Keratinocyte (primary cell): ENCODE data around the gene TFF1.

Experiments used
- CTCF ChIP-seq, 3 experiments: IDR thresholded peaks in 1 of 3; conservative IDR thresholded peaks in 1 of 3; optimal IDR thresholded peaks in 1 of 3; 2 replicates in 2 of 3; 3 replicates in 1 of 3; pipeline versions ENCODE3 to v1.5.1; 2011; ENCODE audit warnings: low read length in 3 of 3, mild to moderate bottlenecking in 3 of 3, moderate library complexity in 2 of 3, control low read depth in 1 of 3, inconsistent platforms in 1 of 3; ENCODE audit not compliant: insufficient read depth in 2 of 3; ENCODE audit errors: extremely low read depth in 1 of 3
- EZH2 ChIP-seq: IDR thresholded peaks from one replicate; pipeline ENCODE4 v1.6.1; 2012; ENCODE audit warnings: inconsistent platforms, mild to moderate bottlenecking, low read length, moderate library complexity

DNA sequence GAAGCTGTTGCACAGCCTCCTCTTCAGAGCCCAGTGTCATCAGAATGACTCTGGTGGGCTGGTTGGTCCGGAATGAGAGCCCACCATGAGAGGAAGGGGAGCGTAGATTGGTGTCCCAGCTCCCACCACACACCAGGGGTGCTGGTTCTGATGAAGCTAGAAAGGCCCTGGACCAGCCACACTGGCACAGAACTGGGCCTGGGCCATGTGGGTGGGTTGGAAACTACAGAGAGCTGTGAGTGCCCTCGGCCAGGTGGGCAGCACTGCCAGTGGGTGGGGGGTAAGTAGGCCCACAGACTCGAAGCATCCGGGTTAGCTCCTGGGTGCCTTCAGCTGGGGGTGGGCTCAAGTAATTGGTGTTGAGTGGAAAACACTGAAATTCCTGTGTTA is 11.6 kb upstream of the TFF1 start:
- TF ChIP-seq CTCF (optimal IDR thresholded peaks at IDR 0.05 in 1 of 3, IDR thresholded peaks at IDR 0.05 in 1 of 3, conservative IDR thresholded peaks at IDR 0.05 in 1 of 3; ENCODE audit: extremely low read depth in 1 of 3, insufficient read depth in 2 of 3, low read length in 3 of 3) (no peak), EZH2 (no peak)
